NCI-H226 (cell line): ENCODE results near the gene OR2A7.
"Not testable (repeated sequence)": the region's sequence is repeated elsewhere in the genome, so short reads cannot be mapped to it uniquely, and the experiment has no call there.

Experiments used
- DNase-seq: peaks from one replicate; pipeline ENCODE4 v3.0.0-alpha.2; 2015

Gene OR2A7

DNA sequence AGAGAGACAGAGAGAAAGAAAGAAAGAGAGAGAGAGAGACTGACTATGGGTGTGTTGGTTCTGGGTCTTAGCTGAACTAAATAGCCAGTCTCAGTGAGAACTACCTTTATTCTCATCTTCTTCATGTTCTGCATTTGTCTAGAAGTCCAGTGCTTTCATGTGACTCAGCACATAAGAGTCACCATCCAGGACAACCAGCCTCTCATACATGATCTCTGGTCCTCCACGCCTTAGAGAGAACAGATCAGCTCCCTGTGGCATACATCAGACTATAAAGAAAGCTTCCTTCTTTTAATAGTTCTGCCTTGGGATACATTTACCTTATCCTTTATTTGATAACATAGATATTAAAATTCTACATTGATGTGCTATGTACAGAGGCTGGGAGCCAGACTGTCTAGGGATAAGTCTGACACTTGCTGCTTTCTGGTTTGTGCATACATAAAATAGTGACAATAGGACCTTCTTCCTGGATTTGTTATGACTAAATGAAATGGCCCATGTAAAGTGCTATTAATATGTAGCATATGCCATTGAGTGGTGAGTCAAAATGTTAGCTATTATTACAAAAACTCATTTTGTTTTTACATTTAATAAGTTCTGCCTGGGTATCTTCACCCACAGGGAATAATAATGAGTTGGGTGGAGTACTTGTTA, 16.8 kb downstream of the OR2A7 start:
- not testable (repeated sequence) for DNase-seq

DNA sequence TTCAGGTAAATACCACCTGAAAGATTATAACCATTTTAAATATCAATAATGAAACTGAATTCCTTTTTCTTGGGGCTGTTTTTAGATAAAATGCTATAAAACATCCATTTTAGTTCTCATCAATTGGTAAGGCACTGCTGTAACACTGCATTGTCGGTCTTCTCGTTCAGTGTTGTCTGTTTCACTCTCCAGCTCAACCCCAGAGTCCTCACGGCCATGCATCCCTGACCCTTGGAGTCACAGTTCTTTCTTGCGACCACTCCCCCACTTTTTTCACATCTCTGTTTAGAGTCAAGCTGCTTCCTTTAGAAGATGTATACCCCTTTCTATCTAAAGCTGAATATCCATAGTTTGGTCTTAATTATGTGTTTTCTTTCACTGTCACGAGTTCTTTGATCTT, 17.6 kb downstream of the OR2A7 start:
- DNase-seq: not testable (repeated sequence)

DNA sequence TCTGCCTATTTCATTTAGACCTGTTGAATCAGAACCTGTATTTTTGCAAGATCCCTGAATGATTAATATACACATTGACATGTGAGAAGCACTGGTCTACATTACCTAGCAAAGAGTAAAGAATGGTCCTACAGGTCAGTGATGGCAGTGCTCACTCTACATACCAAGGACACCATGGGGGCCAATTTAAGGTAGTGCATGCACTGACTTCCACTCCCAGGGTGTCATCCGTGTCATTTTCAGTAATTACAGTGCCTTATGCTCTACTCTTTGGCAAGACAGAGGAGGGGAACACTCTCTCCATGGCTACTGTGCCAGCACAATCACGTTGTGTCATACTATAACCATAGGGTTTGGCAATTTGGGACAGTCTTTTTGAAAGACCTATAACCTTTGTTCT, 19.2 kb downstream of the OR2A7 start:
- not testable (repeated sequence) for DNase-seq

DNA sequence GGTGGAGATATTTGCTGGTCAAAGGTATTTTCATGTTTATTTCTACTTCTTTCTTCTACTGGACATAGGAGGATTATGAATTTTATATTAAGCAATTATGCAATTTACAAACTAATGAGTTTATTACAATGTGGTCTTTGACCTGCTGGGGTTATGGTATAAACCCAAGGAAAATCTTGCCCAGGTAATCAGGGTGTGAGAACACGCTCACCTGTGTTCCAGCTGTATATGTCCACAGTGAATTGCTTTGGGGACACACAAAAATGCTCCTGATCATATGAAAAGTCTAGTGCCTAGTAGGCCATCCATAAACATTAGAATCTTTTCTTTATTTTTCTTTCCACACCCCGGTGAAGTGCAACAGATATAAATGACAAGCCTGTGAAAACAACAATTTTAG, 25.2 kb downstream of the OR2A7 start, which contains the start of gene OR2A42:
Gene OR2A42, minus strand, starts transcription at position 241 of the 400 bp plus-strand sequence. CDS start 6,762 bp downstream, outside the sequence.
- DNase-seq: not testable (repeated sequence)

DNA sequence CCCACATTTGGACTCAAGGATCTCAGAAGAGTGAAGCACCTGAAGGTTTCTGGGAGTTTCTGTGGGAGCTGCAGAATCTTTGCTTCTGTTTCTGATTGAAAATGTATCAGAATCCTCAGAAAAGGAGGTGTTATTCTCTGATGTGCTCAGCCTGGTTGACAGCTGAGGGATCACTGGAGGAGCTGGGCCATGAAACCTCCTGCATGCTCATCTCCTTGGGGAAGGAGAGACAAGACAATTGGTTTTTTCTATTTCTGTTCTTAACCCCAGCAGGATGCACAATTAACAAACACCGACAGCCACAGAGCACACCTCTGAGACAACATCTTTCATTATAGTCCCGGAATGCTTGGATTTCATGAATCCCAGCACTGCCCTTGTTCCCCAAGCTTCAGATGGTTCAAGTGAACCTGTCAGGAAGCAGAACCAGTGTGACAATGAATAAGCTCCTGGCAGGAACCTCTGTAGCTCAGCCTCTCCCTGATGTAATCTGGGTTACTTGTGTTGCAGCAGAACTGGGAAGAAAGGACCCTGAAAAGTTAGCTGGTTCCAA, 26.0 kb downstream of the OR2A7 start:
- DNase-seq: not testable (repeated sequence)

DNA sequence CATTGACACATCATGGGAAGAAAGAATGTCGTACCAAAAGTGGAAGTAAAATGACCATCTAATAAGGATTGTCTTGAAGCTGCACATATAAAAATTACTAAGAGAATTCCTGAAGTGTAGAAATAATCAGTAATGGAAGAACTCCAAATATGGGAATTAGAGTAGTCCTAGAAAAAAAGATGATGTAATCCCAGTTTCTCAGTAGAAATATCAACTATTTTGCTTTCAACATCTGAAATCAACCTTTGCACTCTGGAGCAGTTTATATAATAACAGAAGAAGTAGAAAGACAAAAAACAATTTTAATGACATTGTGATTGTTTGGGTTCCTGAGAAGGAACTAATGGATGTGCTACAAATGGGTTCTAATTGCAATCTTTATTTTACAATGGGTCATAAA, 31.6 kb downstream of the OR2A7 start:
- not testable (repeated sequence) for DNase-seq

DNA sequence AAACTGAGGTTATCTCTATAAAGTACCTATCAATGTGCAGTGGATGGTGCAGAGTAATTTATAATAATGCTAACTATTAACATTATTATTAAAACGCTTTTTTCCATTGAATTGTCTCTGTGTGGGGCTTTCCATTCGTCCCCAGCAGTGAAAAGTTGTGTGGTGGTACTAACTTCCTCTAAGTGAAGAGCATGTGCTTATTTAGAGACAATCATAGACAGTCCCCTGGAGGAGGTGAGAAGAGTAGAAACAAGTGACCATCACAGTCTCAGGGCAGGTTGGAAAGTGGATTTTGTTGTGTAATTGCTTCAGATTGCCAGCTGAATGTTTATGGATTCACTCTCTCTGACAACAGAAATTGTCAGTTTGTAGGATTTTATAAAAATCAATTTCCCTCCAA, 33.6 kb downstream of the OR2A7 start:
- not testable (repeated sequence) for DNase-seq

DNA sequence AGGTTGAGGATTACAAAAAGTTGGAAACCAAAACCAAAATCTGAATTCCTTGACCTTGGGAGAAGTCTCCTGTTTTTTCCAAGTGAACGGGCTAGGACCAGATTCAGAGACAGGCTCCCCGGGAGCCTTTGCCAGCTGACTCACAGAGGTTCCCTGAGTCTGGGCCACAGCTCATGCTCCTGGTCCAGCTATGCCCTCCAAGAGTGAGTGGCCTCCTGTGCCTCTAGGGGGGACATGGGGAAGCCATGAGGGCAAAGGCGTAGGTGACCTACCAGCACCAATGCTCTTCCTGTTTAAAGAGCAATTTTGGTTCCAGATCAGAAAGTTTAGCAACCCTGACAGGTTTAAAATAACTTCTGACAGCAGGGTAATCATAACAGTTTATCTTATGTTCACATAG, 35.8 kb downstream of the OR2A7 start:
- not testable (repeated sequence) for DNase-seq

DNA sequence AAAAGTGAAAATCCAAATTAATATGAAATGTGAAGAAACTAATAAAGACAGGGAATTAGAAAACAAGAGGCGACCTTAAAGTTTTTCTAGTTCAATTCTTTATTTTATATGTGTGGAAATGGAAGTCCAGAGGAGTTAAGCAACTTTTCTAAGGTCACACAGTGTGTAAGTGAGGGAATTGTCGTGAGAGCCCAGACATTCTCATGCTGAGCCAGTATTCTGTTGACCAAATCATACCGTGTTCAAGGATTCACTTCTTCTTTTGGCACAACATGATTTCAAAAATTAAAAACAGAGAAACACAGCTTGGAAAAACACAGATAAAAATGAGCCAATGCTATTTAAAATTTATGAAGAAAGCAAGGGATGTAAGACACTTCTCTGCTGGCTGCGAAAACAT, 37.7 kb downstream of the OR2A7 start:
- not testable (repeated sequence) for DNase-seq

DNA sequence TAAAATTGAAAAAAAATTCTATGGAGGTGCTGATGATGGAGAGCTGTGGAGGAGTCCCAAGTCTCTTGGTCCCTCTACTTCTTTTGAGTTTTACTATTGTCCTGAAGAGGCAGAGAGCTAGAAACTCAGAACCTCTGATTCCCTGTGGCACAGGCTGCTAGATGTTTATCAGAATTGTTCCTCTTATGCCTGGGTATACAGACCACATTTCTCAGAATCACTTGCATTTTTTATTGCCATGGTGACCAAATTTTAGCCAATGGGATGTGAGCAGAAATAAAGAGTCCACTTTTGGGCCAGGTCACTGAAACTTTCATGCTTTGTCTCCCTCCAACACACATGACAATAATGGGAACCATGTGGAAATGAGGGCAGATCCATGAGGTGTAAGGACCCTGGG, 40.9 kb downstream of the OR2A7 start:
- DNase-seq: not testable (repeated sequence)

DNA sequence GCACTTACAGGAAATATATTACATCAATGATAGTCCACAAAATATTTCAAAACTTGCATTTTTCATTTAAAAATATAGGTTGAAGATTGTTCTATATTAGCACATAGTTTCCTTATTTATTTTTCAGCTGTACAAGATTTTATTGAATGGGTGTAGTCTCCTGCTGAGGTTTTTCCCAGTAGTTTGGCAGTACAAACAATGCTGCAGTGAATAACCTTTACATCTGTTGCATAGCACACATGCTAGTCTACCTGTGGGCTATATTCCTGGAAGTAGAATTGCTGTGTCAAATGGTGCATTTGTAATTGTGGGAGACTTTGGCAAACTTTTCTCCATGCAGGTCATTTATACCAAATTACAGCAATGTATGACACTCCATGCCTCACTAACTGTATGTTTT, 44.1 kb downstream of the OR2A7 start:
- not testable (repeated sequence) for DNase-seq

DNA sequence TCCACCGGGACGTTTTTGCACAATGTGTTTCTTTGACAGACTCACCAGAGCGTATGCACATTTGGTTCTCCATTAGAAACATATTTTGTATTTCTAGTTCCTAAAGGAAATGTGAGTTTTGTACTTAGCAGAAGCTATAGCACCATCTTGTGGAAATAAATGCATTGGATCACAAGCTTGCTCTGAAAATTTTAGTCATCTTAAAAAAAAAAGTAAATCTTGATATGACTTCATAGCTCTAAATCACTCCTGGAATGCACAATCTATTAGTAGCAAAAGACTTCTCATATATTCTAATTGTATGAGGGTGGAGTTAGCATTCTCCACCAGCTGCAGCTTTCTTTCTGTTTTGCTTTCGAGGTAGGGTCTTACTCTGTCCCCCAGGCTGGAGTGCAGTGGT, 45.4 kb downstream of the OR2A7 start:
- DNase-seq: not testable (repeated sequence)

DNA sequence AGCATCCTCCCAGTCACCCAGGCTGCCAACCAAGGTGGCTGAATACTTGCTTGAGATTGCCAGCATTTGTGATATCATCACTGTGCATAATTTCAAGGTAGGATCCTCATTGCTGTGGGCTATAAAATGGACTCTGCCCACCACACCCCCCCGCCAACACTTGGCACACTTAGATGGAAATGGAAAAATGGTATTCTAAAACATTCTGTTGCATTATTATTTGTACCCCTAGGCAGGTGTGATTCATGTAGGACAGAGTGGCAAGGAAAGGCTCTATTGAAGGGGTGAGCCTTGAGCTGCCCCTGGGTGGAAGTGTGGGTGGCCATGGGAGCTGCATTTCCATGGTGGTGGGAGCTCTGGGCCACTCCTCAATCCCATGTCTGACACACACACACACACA, 46.0 kb downstream of the OR2A7 start:
- not testable (repeated sequence) for DNase-seq

DNA sequence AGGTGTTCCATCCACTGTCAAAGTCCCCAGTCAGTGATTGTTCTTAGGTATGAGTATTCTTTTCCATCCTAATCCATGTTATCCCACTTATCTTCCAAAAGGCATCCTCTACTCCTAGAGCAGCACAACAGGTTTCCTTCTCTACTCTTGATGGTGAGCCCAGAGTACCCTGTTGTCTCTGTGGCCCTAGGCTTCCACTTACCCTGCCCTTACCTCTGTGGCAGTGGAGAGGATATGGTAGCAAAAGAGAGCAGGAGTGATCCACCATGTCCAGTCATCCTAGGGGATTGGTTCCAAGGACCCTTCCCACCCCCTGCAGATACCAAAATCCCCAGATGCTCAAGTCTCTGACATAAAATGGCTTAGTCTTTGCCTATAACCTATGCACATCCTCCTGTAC, 47.4 kb downstream of the OR2A7 start:
- DNase-seq: not testable (repeated sequence)
